Skeletal muscle tissue (tissue), 4 donors: ENCODE data around the gene C15orf61. TPM values are rescaled to one million over a fixed set of nuclear protein-coding genes. Genes with fewer than 3 reads are reported as not detected.

Experiments used
- H3K27ac ChIP-seq: one replicate; pipeline ENCODE4 v1.7.0; 2013; ENCODE audit warnings: mild to moderate bottlenecking, low read depth, low read length, inconsistent platforms
- H3K27me3 ChIP-seq, 3 donors: one replicate each; pipeline ENCODE4 v1.7.0; 2013; ENCODE audit warnings: low read length in 3 of 3; ENCODE audit not compliant: control insufficient read depth in 3 of 3, insufficient read depth in 3 of 3
- H3K36me3 ChIP-seq, 3 donors: one replicate each; pipeline ENCODE4 v1.7.0; 2013; ENCODE audit warnings: low read length in 3 of 3; ENCODE audit not compliant: control insufficient read depth in 3 of 3, insufficient read depth in 3 of 3
- H3K4me1 ChIP-seq, 3 donors: one replicate each; pipeline ENCODE4 v1.7.0; 2013; ENCODE audit warnings: low read length in 3 of 3, mild to moderate bottlenecking in 3 of 3; ENCODE audit not compliant: control insufficient read depth in 3 of 3, insufficient read depth in 3 of 3
- H3K4me3 ChIP-seq, 3 donors: one replicate each; pipeline ENCODE4 v1.7.0; 2013; ENCODE audit warnings: low read length in 3 of 3
- H3K9ac ChIP-seq, 3 donors: one replicate each; pipeline ENCODE4 v1.7.0; 2013; ENCODE audit warnings: low read length in 3 of 3, mild to moderate bottlenecking in 3 of 3, moderate library complexity in 2 of 3, low read depth in 1 of 3
- H3K9me3 ChIP-seq, 3 donors: one replicate each; pipeline ENCODE4 v1.7.0; 2013; ENCODE audit warnings: low read length in 3 of 3; ENCODE audit not compliant: control insufficient read depth in 3 of 3
- total RNA-seq: library from RNA; depleted of rRNA; stranded (reverse); fragments of >200 nt; gene quantifications from one replicate; pipeline ENCODE4 v1.2.3, GENCODE V29; 2014
- donor health status: Osteomylitis.

The C15orf61 gene
- 7.3 TPM for total RNA-seq

DNA sequence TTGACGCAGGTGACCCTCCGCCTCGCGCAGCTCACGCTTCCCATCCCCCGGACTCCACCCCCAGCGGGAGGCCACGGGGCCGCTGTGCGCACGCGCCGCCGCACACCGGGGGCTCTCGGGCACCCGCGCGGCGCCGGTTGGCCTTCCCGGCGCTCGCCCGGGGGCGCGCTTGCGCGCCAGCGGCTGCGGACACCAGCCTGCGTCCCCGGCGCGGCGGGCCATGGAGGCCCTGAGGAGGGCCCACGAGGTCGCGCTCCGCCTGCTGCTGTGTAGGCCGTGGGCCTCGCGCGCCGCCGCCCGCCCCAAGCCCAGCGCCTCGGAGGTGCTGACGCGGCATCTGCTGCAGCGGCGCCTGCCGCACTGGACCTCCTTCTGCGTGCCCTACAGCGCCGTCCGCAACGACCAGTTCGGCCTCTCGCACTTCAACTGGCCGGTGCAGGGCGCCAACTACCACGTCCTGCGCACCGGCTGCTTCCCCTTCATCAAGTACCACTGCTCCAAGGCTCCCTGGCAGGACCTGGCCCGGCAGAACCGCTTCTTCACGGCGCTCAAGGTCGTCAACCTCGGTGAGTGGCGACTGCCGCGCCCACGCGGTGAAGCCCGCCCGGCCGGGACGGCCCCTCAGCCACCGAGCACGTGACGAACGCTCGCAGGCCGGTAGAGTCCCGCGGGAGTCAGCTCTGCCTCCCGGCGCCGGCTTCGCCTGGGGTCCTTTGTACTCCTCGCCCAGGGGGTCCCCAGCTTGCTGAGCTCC lies at the start of gene C15orf61:
TSS of gene C15orf61 (plus strand) at position 103 of the 754 bp plus-strand sequence. CDS start at position 221, 118 bp downstream.
- Histone ChIP-seq H3K36me3 (peaks cover 2 to 6% (median 5%) of the 10 kb centered on the region in 3 donors), H3K4me1 (peaks cover 10 to 16% (median 16%) of the 10 kb centered on the region in 3 donors), H3K4me3 (peak within 1 kb of the TSS; percentile 90 to 99 (median 99)), H3K9me3 (no peaks in the 10 kb centered on the region), H3K27ac (peak within 1 kb of the TSS; percentile 96), H3K9ac (peak within 1 kb of the TSS; percentile 96 to 100 (median 97)), H3K27me3 (no peaks in the 10 kb centered on the region)

- Histone ChIP-seq H3K4me3 (no peak overlapping the region), H3K9ac (no peak overlapping the region), H3K9me3 (no peaks in the 10 kb centered on the region), H3K36me3 (peaks cover 0 to 8% (median 0%) of the 10 kb centered on the region in 3 donors), H3K27ac (no peak overlapping the region), H3K27me3 (no peaks in the 10 kb centered on the region), H3K4me1 (no peaks in the 10 kb centered on the region)
These were observed 48.0 kb upstream of the C15orf61 start for GRCh38 chr15:67472957-67473356.

DNA sequence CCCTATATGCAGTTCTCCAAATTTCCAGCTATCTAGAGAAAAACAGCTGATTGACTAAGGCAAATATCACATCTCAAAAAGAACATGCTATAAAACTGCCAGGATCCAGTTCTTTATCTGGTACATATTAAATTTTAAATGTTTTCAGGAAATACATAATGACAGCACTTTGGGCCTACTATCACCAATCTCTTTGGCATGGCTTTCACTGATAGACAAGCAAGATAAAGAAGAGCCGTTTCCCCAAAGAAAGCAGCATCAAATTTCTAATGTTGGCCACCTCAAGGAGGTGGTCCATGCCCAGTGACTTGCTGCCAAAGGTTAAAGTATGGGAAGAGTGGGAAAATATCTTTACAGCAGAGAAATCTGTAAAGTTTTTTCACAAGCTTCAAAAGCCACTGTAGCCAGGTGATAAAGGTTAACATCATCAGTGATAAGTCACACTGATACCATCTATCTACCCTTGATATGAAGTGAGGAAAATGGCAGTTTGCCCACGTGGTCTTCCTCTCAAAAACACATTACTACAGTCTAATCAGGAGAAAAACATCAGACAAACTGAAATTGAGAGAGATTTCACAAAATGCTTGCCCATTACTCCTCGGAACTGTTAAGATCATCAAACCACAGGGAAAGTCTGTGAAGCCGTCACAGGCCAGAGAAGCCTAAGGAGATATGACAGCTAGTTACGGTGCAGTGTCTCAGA lies 46.4 kb upstream of the C15orf61 start:
- Histone ChIP-seq H3K4me1 (no peaks in the 10 kb centered on the region), H3K9me3 (no peaks in the 10 kb centered on the region), H3K36me3 (peaks cover 0 to 8% (median 0%) of the 10 kb centered on the region in 3 donors), H3K27me3 (no peaks in the 10 kb centered on the region), H3K9ac (no peak overlapping the region), H3K27ac (no peak overlapping the region), H3K4me3 (no peak overlapping the region)

- Histone ChIP-seq H3K4me3 (no peak overlapping the region), H3K27ac (no peak overlapping the region)
These were observed 41.0 kb upstream of the C15orf61 start for GRCh38 chr15:67479781-67480505.

DNA sequence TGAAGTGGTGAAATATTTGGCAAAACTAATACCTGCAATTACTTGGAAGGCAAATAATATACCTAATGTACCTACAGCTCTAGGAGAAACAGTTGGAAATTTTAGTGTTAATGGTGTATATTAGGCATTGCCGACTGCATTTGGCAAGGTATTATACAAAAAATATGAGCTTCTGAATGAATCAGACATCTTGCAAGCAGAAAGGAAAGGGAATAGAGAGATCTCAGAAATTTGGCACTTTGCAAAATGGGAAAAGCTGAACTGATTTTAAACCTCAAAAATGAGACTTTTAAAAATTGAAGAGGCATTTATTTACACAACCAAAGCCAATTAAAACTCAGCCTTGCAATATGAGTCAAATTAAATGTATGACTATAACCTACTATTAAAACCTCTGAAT lies 40.2 kb upstream of the C15orf61 start:
- H3K4me1 ChIP-seq, result peaks cover 0 to 2% (median 0%) of the 10 kb centered on the region in 3 donors
- H3K27me3 ChIP-seq, result no peaks in the 10 kb centered on the region
- H3K27ac ChIP-seq, result no peak overlapping the region
- H3K9me3 ChIP-seq, result no peaks in the 10 kb centered on the region
- no peak overlapping the region for H3K4me3 ChIP-seq
- peaks cover 0 to 4% (median 0%) of the 10 kb centered on the region in 3 donors for H3K36me3 ChIP-seq
- H3K9ac ChIP-seq, result no peak overlapping the region

More at GRCh38 chr15:67479781-67480505, 41.0 kb upstream of the C15orf61 start:
- H3K36me3 ChIP-seq, result peaks cover 0 to 4% (median 0%) of the 10 kb centered on the region in 3 donors
- H3K4me1 ChIP-seq, result peaks cover 0 to 2% (median 0%) of the 10 kb centered on the region in 3 donors
- H3K9me3 ChIP-seq, result no peaks in the 10 kb centered on the region
- H3K9ac ChIP-seq, result no peak overlapping the region
- H3K27me3 ChIP-seq, result no peaks in the 10 kb centered on the region

DNA sequence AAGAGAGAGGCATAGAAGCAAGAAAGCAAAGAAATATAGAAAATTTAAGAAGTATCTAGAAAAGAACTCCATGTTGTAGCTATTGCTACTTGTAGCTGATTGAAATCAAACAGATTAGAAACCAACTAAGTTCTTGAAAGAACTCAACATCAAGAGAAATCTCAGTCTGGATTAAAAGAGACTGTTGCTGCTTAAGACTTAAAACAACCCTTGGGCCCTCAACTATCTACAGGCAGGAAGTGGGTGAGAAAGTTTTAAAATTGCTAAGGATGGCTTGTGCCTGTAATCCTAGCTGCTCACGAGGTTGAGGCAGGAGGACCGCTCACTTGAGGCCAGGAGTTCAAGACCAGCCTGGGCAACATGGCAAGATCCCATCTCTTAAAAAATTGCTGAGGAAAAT lies 39.3 kb upstream of the C15orf61 start:
- no peak overlapping the region for H3K9ac ChIP-seq
- no peaks in the 10 kb centered on the region for H3K36me3 ChIP-seq
- H3K4me3 ChIP-seq, result no peak overlapping the region
- peaks cover 0 to 2% (median 0%) of the 10 kb centered on the region in 3 donors for H3K4me1 ChIP-seq
- H3K9me3 ChIP-seq, result no peaks in the 10 kb centered on the region
- no peaks in the 10 kb centered on the region for H3K27me3 ChIP-seq
- no peak overlapping the region for H3K27ac ChIP-seq

DNA sequence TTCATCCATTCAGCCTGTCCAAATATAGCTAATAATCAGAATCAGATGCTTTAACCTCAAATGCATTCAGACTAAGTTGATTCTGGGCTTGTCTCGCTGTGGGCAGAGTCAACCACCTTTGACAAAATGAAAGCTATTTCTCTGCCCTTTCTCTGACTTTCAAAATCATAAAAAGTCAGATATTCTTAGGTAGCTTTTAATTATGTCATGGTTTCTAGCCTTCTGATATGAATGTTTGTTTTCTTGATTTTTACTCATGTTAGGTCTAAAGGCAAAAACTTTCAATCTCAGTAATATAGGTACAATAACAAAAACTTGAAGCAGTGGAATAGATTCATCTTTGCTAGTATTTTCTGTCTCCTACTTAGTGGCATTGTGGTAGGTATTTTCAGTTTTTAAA lies 25.3 kb upstream of the C15orf61 start:
- H3K4me1 ChIP-seq, result no peaks in the 10 kb centered on the region
- no peaks in the 10 kb centered on the region for H3K36me3 ChIP-seq
- no peak overlapping the region for H3K4me3 ChIP-seq
- H3K27ac ChIP-seq, result no peak overlapping the region
- no peak overlapping the region for H3K9ac ChIP-seq
- no peaks in the 10 kb centered on the region for H3K9me3 ChIP-seq
- H3K27me3 ChIP-seq, result no peaks in the 10 kb centered on the region

DNA sequence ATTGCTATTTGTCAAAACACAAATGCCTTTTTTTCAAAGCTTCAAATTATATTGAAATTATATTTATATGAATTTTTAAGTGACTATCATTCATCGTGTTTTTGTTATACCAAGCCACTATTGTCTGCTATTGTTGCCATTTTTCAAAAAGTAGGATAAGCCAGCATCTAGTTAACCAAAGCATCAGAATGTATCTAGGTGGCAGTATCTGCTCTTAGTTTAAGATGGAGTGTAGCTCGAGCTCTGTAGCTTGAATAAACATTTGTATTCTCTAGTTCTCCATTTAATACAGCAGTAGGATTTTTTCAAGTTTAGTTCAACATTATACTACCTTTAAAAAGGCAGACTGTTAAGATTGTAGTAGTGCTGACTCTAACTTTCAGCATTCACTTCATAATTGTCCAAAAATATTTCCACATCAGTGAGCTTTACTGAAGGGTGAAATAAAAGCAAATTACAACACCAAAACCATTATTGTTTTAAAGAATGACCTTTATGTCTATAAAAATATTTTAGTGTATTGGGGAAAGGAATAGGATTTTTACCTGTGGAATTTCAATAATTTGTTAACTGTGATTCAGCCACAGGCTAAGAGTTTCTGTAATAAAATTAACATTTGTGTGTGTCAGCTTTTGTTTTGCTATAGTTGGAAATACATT lies 19.6 kb upstream of the C15orf61 start:
- Histone ChIP-seq H3K9ac (no peak overlapping the region), H3K27me3 (no peaks in the 10 kb centered on the region), H3K4me1 (no peaks in the 10 kb centered on the region), H3K36me3 (no peaks in the 10 kb centered on the region), H3K27ac (no peak overlapping the region), H3K9me3 (no peaks in the 10 kb centered on the region), H3K4me3 (no peak overlapping the region)

- no peaks in the 10 kb centered on the region for H3K36me3 ChIP-seq
- H3K4me1 ChIP-seq, result no peaks in the 10 kb centered on the region
- no peak overlapping the region for H3K27ac ChIP-seq
- no peaks in the 10 kb centered on the region for H3K9me3 ChIP-seq
- H3K27me3 ChIP-seq, result no peaks in the 10 kb centered on the region
- peak overlapping the region in 1 of 3 donors; percentile 3 for H3K4me3 ChIP-seq
- no peak overlapping the region for H3K9ac ChIP-seq
These were observed 19.0 kb upstream of the C15orf61 start for GRCh38 chr15:67501836-67502461.
